Thoracic aorta (tissue), 2 donors: ENCODE data around the gene PIK3R6. TPM values are rescaled to one million over a fixed set of nuclear protein-coding genes. Genes with fewer than 3 reads are reported as not detected.
"Not testable (repeated sequence)": the region's sequence is repeated elsewhere in the genome, so short reads cannot be mapped to it uniquely, and the experiment has no call there.

Source experiments
- ATAC-seq: fragments of 150-250 bp; one replicate; pipeline ENCODE4 v1.8.0; 2017; ENCODE audit warnings: low read depth; ENCODE audit not compliant: insufficient number of reproducible peaks, low FRiP score
- DNase-seq: peaks from one replicate; pipeline ENCODE4 v3.0.0-alpha.2; 2020; ENCODE audit warnings: low spot score
- H3K27ac ChIP-seq, 2 donors: fragments of 200-600 bp; sonication (generic); 1 replicate in 1 of 2; 2 replicates in 1 of 2; pipeline ENCODE4 v1.5.1; 2016; ENCODE audit warnings: mild to moderate bottlenecking in 2 of 2, moderate library complexity in 2 of 2
- H3K27me3 ChIP-seq: fragments of 200-600 bp; sonication (generic); replicated peaks from 2 replicates; pipeline ENCODE4 v1.6.0; 2016; ENCODE audit warnings: mild to moderate bottlenecking; ENCODE audit not compliant: insufficient read depth
- H3K36me3 ChIP-seq: fragments of 200-600 bp; sonication (generic); one replicate; pipeline ENCODE4 v1.5.1; 2016
- H3K4me1 ChIP-seq, 2 donors: fragments of 200-600 bp; sonication (generic); 1 replicate in 1 of 2; 2 replicates in 1 of 2; pipeline versions ENCODE4 v1.5.1 to v1.6.0; 2016; ENCODE audit warnings: low read depth in 2 of 2, mild to moderate bottlenecking in 1 of 2; ENCODE audit not compliant: control insufficient read depth in 1 of 2
- H3K4me3 ChIP-seq: fragments of 200-600 bp; sonication (generic); 2 replicates; pipeline ENCODE4 v1.5.1; 2016; ENCODE audit warnings: mild to moderate bottlenecking
- H3K9me3 ChIP-seq: fragments of 200-600 bp; sonication (generic); 2 replicates; pipeline ENCODE4 v1.5.1; 2016
- total RNA-seq, 2 donors: library from RNA; depleted of rRNA; stranded (reverse); fragments of >200 nt; gene quantifications; one replicate each; pipeline versions ENCODE4 v1.1.0 to v1.2.3, GENCODE V29; 2016
- TF ChIP-seq, protein P1 (sequence below): fragments of 200-600 bp; sonication (generic); IDR thresholded peaks from one replicate; pipeline ENCODE4 v1.5.1; 2019; ENCODE audit warnings: antibody characterized with exemption

PIK3R6 gene
- total RNA-seq, 2 donors from 2014 or later, result 1.5 to 3.5 TPM

DNA sequence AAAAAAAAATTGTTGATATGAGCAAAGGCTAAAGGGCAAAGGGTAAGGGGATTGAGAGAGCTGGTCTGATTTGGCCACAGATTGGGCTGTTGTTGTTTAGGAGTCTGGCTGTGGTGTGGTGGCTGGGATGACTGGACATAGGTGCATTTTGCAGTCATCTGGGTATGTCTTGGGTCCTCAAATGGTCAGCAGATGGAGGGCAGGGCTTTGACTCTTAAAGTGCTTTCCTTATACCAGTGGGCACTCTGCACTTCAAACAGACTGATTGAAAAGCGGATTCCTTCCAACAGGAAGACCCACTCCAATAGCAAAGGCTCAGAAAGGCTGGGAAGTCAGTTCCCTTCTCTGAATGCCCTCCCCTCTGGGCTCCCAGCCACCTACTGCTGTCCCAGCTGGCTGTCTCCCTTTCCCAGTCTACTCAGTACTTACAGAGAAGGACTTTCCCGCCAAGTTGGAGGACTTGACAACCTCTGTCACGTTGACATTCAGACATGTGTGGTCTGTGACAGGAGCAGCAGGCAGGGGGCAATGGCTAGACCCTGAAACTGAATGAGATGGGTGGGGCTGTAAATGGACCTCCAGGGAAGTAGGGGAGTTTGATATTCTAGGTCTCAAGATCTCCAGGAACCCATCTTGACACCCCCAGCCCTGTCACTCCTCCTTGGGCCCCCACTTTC, 48.7 kb downstream of the PIK3R6 start:
- ATAC-seq (no peak), DNase-seq (no peak)
- Histone ChIP-seq H3K36me3 (no peaks in the 10 kb centered on the region), H3K27ac (no peak overlapping the region), H3K4me1 (no peaks in the 10 kb centered on the region), H3K4me3 (no peak overlapping the region), H3K27me3 (peaks cover 4% of the 10 kb centered on the region), H3K9me3 (no peaks in the 10 kb centered on the region)
- TF ChIP-seq, protein P1, sequence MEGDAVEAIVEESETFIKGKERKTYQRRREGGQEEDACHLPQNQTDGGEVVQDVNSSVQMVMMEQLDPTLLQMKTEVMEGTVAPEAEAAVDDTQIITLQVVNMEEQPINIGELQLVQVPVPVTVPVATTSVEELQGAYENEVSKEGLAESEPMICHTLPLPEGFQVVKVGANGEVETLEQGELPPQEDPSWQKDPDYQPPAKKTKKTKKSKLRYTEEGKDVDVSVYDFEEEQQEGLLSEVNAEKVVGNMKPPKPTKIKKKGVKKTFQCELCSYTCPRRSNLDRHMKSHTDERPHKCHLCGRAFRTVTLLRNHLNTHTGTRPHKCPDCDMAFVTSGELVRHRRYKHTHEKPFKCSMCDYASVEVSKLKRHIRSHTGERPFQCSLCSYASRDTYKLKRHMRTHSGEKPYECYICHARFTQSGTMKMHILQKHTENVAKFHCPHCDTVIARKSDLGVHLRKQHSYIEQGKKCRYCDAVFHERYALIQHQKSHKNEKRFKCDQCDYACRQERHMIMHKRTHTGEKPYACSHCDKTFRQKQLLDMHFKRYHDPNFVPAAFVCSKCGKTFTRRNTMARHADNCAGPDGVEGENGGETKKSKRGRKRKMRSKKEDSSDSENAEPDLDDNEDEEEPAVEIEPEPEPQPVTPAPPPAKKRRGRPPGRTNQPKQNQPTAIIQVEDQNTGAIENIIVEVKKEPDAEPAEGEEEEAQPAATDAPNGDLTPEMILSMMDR, result no peak

DNA sequence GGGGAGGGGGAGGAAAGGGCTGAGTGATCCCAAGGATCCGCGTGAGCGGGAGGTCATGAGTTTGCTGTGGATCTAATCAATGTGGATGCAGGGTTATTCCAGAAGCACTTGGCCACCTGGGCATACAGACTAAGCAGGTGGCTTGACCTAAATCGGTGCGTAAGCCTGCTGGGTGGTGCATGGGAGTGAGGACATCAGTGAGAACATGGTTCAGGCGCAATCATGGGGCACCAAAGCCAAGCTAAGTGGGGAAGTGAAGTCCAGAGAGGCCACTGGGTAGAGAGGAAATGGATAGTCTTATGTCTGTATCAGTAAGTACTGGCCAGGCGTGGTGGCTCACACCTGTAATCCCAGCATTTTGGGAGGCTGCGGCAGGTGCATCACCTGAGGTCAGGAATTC, 49.4 kb downstream of the PIK3R6 start:
- Histone ChIP-seq H3K4me1 (no peaks in the 10 kb centered on the region), H3K27me3 (peaks cover 4% of the 10 kb centered on the region), H3K9me3 (no peaks in the 10 kb centered on the region), H3K36me3 (no peaks in the 10 kb centered on the region), H3K4me3 (no peak overlapping the region), H3K27ac (no peak overlapping the region)
- TF ChIP-seq, protein P1, result no peak
- ATAC-seq (no peak), DNase-seq (no peak)

DNA sequence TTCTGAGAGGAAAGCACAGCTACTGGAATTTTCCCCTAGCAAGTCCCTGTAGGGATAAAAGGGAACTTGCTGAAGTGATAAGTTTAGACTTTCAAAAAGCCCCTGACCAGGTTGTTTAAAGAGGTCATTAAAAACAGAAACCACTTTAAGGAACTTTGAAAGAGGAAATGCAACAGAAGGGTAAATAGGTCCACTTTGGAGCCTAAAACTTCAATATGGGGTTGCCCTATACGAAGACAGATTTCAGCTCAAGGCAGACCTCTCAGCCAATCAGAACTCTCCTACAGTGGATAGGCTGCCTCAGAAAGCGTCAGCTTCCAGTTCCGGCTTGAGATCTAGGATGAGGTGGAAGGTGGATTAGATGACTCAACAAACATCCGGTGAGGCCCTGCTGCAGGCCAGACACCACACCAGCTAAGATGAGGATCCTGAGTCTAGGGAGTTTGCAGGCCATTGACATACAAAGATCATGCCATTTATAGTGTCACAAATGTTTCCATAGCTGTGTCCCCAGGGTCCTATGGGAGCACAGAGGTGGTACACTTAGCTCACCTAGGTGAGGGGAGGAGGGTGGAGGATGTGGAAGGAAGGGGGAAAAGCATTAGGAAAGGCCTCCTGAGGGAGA, 60.4 kb downstream of the PIK3R6 start:
- Histone ChIP-seq H3K9me3 (peaks cover 4% of the 10 kb centered on the region), H3K4me3 (no peak overlapping the region), H3K36me3 (no peaks in the 10 kb centered on the region), H3K4me1 (no peaks in the 10 kb centered on the region), H3K27me3 (no peaks in the 10 kb centered on the region), H3K27ac (no peak overlapping the region)
- no peak for ATAC-seq
- no peak for DNase-seq
- TF ChIP-seq, protein P1, result no peak

DNA sequence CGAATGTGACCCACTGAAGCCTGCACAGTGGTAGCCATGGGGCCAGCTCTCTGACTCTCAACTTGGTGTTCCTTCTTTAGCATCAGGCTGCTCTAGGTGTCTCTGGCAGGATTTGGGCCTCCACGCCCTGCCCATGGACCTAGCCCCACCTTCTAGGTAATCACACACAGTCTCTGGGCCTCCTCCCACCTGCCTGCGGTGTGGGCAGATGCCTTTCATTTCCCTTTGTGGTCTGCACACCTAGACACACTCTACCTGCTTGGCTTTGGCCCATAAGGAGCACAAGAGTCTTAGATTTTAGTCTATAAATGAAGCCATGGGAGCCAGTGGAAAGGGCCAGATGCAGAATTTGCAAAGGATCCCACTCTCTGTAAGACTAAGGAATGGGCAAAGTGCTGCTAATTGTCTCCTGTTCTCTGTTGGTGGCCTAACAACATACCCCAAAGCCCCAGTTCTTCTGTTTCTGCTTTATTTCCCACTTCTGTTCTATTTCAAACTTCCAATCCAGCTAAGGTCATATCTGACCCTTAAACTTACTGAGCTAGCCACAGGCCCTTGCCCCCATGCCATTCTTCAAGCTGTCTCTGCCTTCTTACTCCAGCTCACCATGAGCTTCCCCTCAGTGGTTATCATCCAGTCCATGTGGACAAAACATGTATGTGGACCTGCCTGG, 61.1 kb downstream of the PIK3R6 start:
- TF ChIP-seq, protein P1, result no peak
- Histone ChIP-seq H3K27ac (no peak overlapping the region), H3K27me3 (no peaks in the 10 kb centered on the region), H3K4me3 (no peak overlapping the region), H3K36me3 (no peaks in the 10 kb centered on the region), H3K4me1 (no peaks in the 10 kb centered on the region), H3K9me3 (peaks cover 4% of the 10 kb centered on the region)
- no peak for ATAC-seq
- DNase-seq, result no peak

DNA sequence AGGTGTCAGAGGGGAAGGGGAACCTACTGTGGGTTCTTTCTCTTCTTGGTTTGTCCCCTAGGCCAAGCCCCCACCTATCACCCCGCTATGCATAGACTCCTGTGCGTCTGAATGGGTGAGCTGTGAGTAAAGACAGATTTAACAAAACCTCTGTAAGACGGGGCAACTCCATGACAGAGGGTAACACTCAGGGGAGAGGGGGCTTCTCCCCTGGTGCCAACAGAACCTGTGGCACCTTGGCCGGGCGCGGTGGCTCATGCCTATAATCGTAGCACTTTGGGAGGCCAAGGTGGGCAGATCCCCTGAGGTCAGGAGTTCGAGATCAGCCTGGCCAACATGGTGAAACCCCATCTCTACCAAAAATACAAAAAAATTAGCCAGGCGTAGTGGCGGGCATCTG, 62.1 kb downstream of the PIK3R6 start:
- not testable (repeated sequence) for ATAC-seq, DNase-seq

More for the DNA sequence above, 62.1 kb downstream of the PIK3R6 start:
- H3K4me3 ChIP-seq, H3K27ac ChIP-seq, H3K9me3 ChIP-seq, H3K27me3 ChIP-seq, H3K36me3 ChIP-seq, H3K4me1 ChIP-seq: not testable (repeated sequence)
